ENCODE results near the gene LRMDA.

DNA sequence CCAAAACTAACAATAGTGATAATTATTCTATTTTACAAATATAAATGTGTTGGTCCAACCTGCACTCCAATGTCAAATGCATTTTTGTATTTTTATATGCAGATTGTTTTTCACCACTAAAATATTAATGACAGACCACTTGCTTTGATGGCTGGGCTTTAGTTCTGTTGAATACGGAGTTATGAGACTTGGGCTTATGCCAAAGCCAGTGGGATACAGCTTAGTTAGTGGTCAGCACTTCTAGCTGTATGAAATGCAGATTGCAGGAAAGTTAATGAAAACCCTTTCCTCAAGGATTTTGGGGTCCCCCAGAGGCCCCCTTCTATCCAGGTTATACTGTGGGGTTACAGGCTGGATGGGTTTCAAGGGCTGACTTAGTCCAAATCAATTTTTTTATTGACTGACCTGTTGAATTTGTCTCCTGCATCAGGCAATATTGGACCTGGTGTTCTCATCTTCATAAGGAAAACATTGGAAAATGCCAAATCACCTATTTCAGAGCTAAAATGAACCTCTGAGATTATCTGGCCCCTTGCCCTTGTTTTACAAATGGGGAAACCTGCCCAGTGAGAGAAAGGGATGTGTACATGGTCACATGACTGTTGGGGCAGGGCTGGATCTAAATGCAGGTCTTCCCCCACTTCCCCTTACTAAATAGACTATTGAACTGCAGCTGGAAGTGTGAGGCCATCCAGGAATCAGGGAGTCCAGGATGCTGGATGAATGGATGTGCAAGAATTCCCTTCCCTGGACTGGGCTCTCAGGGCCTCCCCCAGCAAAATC is 1120.9 kb downstream of the LRMDA start:
- TF ChIP-seq, protein P1, sequence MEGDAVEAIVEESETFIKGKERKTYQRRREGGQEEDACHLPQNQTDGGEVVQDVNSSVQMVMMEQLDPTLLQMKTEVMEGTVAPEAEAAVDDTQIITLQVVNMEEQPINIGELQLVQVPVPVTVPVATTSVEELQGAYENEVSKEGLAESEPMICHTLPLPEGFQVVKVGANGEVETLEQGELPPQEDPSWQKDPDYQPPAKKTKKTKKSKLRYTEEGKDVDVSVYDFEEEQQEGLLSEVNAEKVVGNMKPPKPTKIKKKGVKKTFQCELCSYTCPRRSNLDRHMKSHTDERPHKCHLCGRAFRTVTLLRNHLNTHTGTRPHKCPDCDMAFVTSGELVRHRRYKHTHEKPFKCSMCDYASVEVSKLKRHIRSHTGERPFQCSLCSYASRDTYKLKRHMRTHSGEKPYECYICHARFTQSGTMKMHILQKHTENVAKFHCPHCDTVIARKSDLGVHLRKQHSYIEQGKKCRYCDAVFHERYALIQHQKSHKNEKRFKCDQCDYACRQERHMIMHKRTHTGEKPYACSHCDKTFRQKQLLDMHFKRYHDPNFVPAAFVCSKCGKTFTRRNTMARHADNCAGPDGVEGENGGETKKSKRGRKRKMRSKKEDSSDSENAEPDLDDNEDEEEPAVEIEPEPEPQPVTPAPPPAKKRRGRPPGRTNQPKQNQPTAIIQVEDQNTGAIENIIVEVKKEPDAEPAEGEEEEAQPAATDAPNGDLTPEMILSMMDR (IDR thresholded peaks at IDR 0.05) = no peak
- TF ChIP-seq EZH2 (IDR thresholded peaks at IDR 0.05; ENCODE audit: borderline replicate concordance, insufficient read depth, low read depth, low read length, poor library complexity, severe bottlenecking) = no peak
